Measurements from ENCODE around the gene PAQR4. TPM values are rescaled to one million over a fixed set of nuclear protein-coding genes. Genes with fewer than 3 reads are reported as not detected.
A peak's percentile ranks its signal among the peaks of the same experiment; 100 is the strongest.
"Not testable (repeated sequence)": the region's sequence is repeated elsewhere in the genome, so short reads cannot be mapped to it uniquely, and the experiment has no call there.

Gene PAQR4
- total RNA-seq = 10 to 100 TPM; 58.7 to 62.9 TPM

GRCh38 chr16:2968738-2969544 lies at the start of gene PAQR4:
PAQR4 (plus strand) TSS chr16:2969348; CDS start chr16:2969675, 327 bp downstream.
- Mint-ChIP-seq H3K27ac (peak within 1 kb of the TSS; percentile 77), H3K4me3 (peak within 1 kb of the TSS; percentile 73), H3K4me1 (peaks cover 38% of the 10 kb centered on the region), H3K27me3 (peaks cover 18% of the 10 kb centered on the region), H3K36me3 (peaks cover 13% of the 10 kb centered on the region), H3K9me3 (ENCODE audit: low read depth) (no peaks in the 10 kb centered on the region)
- ATAC-seq = peak; percentile 75
- peak; percentile 89 for DNase-seq
- CTCF ChIA-PET = interaction anchor here (0.7 to 2.0 kb wide), 13 partner anchors 7 to 190 kb away, joined by 3 to 28 read pairs (median 4); partner anchors contain the start of gene PKMYT1

DNA sequence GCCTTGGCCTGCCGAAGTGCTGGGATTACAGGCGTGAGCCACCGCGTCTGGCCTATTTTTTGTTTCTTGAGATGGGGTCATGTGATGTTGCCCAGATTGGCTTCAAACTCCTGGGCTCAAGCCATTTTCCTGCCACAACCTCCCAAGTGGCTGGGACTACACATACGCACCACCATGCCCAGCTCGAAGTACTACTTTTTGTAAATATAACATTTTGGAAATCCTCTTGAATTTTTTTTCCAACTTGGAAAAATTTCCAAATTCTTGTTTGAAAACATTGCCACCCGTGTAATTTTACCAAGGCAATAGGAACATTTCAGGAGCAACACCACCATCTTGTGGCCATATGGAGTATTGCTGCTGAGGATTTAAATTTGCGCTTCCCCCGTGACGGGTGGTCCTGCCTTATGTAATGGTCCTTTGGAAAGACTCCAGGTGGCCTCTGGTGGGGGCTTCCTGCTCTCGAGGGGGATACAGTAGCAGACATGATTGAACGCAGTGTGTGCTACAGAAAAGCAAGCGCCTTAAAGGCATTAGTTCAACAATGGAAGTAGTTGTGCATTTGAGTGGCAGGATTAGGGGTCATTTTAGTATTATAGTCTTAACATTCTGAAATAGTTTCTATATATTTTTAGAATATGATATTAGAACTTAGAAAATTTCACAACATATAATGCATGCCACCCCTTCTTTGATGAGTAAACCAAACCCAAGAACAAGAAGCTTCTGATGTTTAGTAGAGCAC lies 49.5 kb upstream of the PAQR4 start:
- H3K27me3 Mint-ChIP-seq = no peaks in the 10 kb centered on the region
- CTCF ChIA-PET = interaction anchor here (0.6 to 5.4 kb wide), 21 partner anchors 8 to 117 kb away, joined by 3 to 32 read pairs (median 5); partner anchors contain the start of genes FLYWCH1 and FLYWCH2
- H3K9me3 Mint-ChIP-seq (ENCODE audit: low read depth) = no peaks in the 10 kb centered on the region
- peak; percentile 77 for DNase-seq
- no peak overlapping the region for H3K4me3 Mint-ChIP-seq
- peaks cover 18% of the 10 kb centered on the region for H3K4me1 Mint-ChIP-seq
- peaks cover 6% of the 10 kb centered on the region for H3K36me3 Mint-ChIP-seq
- peak; percentile 63 for ATAC-seq
- peak overlapping the region; percentile 54 for H3K27ac Mint-ChIP-seq

DNA sequence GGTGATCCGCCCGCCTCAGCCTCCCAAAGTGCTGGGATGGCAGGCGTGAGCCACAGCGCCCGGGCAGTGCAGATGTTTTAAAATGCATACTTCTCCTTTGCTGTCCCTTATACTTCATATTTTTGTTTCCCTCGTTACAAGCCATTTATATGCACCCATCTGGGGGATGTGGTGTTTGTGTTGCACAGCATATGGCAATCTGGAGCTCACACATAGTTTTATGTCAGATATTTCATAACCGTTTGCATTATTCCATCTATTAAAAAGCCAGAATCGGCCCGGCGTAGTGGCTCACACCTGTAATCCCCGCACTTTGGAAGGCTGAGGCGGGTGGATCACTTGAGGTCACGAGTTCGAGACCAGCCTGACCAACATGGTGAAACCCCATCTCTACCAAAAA lies 45.7 kb upstream of the PAQR4 start:
- peaks cover 2% of the 10 kb centered on the region for H3K36me3 Mint-ChIP-seq
- H3K4me1 Mint-ChIP-seq = peaks cover 19% of the 10 kb centered on the region
- no peak overlapping the region for H3K4me3 Mint-ChIP-seq
- no peaks in the 10 kb centered on the region for H3K27me3 Mint-ChIP-seq
- CTCF ChIA-PET = interaction anchor here (1.0 to 5.4 kb wide), 6 partner anchors 12 to 84 kb away, joined by 3 to 32 read pairs (median 4); partner anchors contain the start of gene FLYWCH1
- DNase-seq (no peak), ATAC-seq (no peak)
- H3K27ac Mint-ChIP-seq = no peak overlapping the region
- no peaks in the 10 kb centered on the region for H3K9me3 Mint-ChIP-seq (ENCODE audit: low read depth)

- H3K36me3 Mint-ChIP-seq = no peaks in the 10 kb centered on the region
- ATAC-seq (no peak), DNase-seq (no peak)
- H3K27ac Mint-ChIP-seq = no peak overlapping the region
- CTCF ChIA-PET = no interaction called here
- H3K27me3 Mint-ChIP-seq = no peaks in the 10 kb centered on the region
- no peak overlapping the region for H3K4me3 Mint-ChIP-seq
- no peaks in the 10 kb centered on the region for H3K9me3 Mint-ChIP-seq (ENCODE audit: low read depth)
- H3K4me1 Mint-ChIP-seq = peaks cover 13% of the 10 kb centered on the region
These were observed 44.0 kb upstream of the PAQR4 start for GRCh38 chr16:2924901-2925755.

DNA sequence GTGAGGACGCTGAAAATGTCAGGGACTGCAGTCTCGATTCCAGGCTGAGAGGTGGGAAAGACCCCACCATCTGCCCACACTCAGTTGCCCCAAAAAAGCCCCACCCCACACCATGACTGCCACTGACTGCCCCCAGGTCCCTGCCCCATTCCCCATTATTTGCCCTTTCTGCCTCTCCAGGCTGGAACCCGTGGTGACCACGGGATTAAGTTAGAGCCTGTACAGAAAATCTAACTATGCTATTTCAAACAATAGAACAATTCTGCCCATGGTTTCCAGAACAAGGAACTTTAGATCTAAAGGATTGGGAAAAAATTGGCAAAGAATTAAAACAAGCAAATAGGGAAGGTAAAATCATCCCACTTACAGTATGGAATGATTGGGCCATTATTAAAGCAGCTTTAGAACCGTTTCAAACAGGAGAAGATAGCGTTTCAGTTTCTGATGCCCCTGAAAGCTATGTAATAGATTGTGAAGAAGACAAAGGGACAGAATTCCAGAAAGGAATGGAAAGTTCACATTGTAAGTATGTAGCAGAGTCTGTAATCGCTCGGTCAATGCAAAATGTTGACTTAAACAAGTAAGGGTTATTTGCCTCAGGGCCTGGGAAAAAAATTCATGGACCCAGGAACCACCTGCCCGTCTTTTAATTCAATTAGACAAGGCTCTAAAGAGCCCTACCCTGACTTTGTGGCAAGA lies 43.0 kb upstream of the PAQR4 start:
- no peaks in the 10 kb centered on the region for H3K27me3 Mint-ChIP-seq
- DNase-seq (no peak), ATAC-seq (no peak)
- H3K4me1 Mint-ChIP-seq = peaks cover 13% of the 10 kb centered on the region
- no peaks in the 10 kb centered on the region for H3K36me3 Mint-ChIP-seq
- H3K4me3 Mint-ChIP-seq = no peak overlapping the region
- CTCF ChIA-PET = interaction anchor here (1.0 to 2.1 kb wide), 30 partner anchors 10 to 413 kb away, joined by 3 to 27 read pairs (median 6); partner anchors contain the start of genes FLYWCH1, FLYWCH2 and PKMYT1
- no peak overlapping the region for H3K27ac Mint-ChIP-seq
- no peaks in the 10 kb centered on the region for H3K9me3 Mint-ChIP-seq (ENCODE audit: low read depth)

- H3K27ac Mint-ChIP-seq = no peak overlapping the region
- DNase-seq (no peak), ATAC-seq (no peak)
- H3K27me3 Mint-ChIP-seq = no peaks in the 10 kb centered on the region
- no peaks in the 10 kb centered on the region for H3K9me3 Mint-ChIP-seq (ENCODE audit: low read depth)
- no peak overlapping the region for H3K4me3 Mint-ChIP-seq
- peaks cover 13% of the 10 kb centered on the region for H3K4me1 Mint-ChIP-seq
- no peaks in the 10 kb centered on the region for H3K36me3 Mint-ChIP-seq
- CTCF ChIA-PET = interaction anchor here (0.8 to 2.1 kb wide), 32 partner anchors 10 to 414 kb away, joined by 3 to 27 read pairs (median 6); partner anchors contain the start of genes FLYWCH1, FLYWCH2 and PKMYT1
These were observed 42.5 kb upstream of the PAQR4 start for GRCh38 chr16:2926650-2926999.

DNA sequence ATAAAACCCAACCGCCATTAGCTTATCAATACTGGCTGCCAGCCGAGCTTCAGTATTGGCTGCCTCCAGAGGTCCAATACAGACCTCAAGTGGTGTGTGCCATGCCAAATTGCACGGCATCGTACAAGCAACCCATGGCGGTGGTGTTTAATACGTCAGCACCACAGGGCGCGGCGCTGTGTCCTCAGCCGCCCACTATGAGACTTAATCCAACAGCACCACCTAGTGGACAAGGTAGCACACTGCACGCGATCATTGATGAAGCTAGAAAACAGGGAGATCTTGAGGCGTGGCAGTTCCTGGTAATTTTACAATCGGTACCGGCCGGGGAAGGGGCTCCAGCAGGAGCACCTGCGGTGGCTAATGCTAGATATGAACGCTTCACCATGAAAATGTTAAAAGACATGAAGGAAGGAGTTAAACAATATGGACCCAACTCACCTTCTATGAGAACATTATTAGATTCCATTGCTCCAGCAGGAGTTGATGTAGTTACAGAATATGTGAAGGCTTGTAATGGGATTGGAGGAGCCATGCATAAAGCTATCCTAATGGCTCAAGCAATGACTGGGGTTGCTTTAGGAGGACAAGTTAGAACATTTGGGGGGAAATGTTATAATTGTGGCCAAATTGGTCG lies 42.0 kb upstream of the PAQR4 start:
- H3K9me3 Mint-ChIP-seq (ENCODE audit: low read depth) = no peaks in the 10 kb centered on the region
- DNase-seq = peak; percentile 93
- no peaks in the 10 kb centered on the region for H3K27me3 Mint-ChIP-seq
- H3K27ac Mint-ChIP-seq = no peak overlapping the region
- no peaks in the 10 kb centered on the region for H3K36me3 Mint-ChIP-seq
- CTCF ChIA-PET = interaction anchor here (0.6 to 2.1 kb wide), 42 partner anchors 9 to 587 kb away, joined by 3 to 27 read pairs (median 5); partner anchors contain the start of genes ABCA3, FLYWCH1, FLYWCH2 and PDPK1
- peak; percentile 99 for ATAC-seq
- H3K4me3 Mint-ChIP-seq = no peak overlapping the region
- peaks cover 13% of the 10 kb centered on the region for H3K4me1 Mint-ChIP-seq

DNA sequence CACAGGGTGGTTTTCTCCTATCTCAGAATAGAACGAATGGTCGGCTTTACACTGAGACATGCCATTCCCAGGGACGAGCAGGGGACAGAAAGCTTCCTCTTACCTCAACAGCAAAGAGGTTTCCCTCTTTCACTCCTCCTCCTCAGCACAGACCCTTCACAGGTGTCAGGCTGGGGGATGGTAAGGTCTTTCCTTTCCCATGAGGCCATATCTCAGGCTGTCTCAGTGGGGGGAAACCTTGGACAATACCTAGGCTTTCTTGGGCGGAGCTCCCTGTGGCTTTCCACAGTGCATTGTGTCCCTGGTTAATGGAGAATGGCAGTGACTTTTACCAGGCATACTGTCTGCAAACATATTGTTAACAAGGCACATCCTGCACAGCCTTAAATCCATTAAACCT lies 41.0 kb upstream of the PAQR4 start:
- not testable (repeated sequence) for H3K4me3 Mint-ChIP-seq; H3K9me3 Mint-ChIP-seq (ENCODE audit: low read depth); DNase-seq; H3K27ac Mint-ChIP-seq; ATAC-seq; H3K27me3 Mint-ChIP-seq; H3K36me3 Mint-ChIP-seq
- CTCF ChIA-PET = interaction anchor here (1.1 to 2.1 kb wide), 10 partner anchors 15 to 89 kb away, joined by 3 to 23 read pairs (median 8); partner anchors contain the start of gene PKMYT1
- H3K4me1 Mint-ChIP-seq = peaks cover 13% of the 10 kb centered on the region

- Mint-ChIP-seq H3K27me3 (no peaks in the 10 kb centered on the region), H3K36me3 (no peaks in the 10 kb centered on the region), H3K27ac (no peak overlapping the region), H3K9me3 (ENCODE audit: low read depth) (no peaks in the 10 kb centered on the region), H3K4me3 (no peak overlapping the region), H3K4me1 (peaks cover 13% of the 10 kb centered on the region)
- DNase-seq (no peak), ATAC-seq (no peak)
- CTCF ChIA-PET = interaction anchor here (0.7 to 0.8 kb wide), 2 partner anchors 9 to 19 kb away, joined by 3 to 4 read pairs; no protein-coding TSS in a partner anchor
These were observed 40.4 kb upstream of the PAQR4 start for GRCh38 chr16:2928796-2929195.

GRCh38 chr16:2929693-2930092 lies 39.5 kb upstream of the PAQR4 start:
- CTCF ChIA-PET = no interaction called here
- H3K4me1 Mint-ChIP-seq = peaks cover 13% of the 10 kb centered on the region
- no peak for DNase-seq
- no peaks in the 10 kb centered on the region for H3K9me3 Mint-ChIP-seq (ENCODE audit: low read depth)
- no peak overlapping the region for H3K27ac Mint-ChIP-seq
- no peak for ATAC-seq
- no peak overlapping the region for H3K4me3 Mint-ChIP-seq
- H3K36me3 Mint-ChIP-seq = peaks cover 5% of the 10 kb centered on the region
- no peaks in the 10 kb centered on the region for H3K27me3 Mint-ChIP-seq

GRCh38 chr16:2930236-2930635 lies 38.9 kb upstream of the PAQR4 start:
- CTCF ChIA-PET = no interaction called here
- H3K4me1 Mint-ChIP-seq = peaks cover 13% of the 10 kb centered on the region
- H3K36me3 Mint-ChIP-seq = peaks cover 5% of the 10 kb centered on the region
- H3K27me3 Mint-ChIP-seq = no peaks in the 10 kb centered on the region
- DNase-seq = no peak
- no peak for ATAC-seq
- H3K4me3 Mint-ChIP-seq = no peak overlapping the region
- H3K27ac Mint-ChIP-seq = no peak overlapping the region
- H3K9me3 Mint-ChIP-seq (ENCODE audit: low read depth) = no peaks in the 10 kb centered on the region

Measured in activated CD8-positive, alpha-beta memory T cell treated with anti-CD3 and anti-CD28 coated beads, Interleukin-2, amount 10 ng/mL, durations not matched to agents 7 days and 5 days (primary cell).